Kidney epithelial cell (primary cell): Measurements from ENCODE around the gene GADL1. TPM values are rescaled to one million over a fixed set of nuclear protein-coding genes. Genes with fewer than 3 reads are reported as not detected.

Experiments
- DNase-seq: peaks from one replicate; pipeline ENCODE4 v3.0.0-alpha.2; 2010; ENCODE audit warnings: low read depth
- H3K27me3 ChIP-seq: 2 replicates; pipeline ENCODE4 v1.6.0; 2011; ENCODE audit warnings: low read length; ENCODE audit not compliant: control insufficient read depth, insufficient read depth
- H3K36me3 ChIP-seq: 2 replicates; pipeline ENCODE4 v1.5.1; 2011; ENCODE audit warnings: low read length; ENCODE audit not compliant: control insufficient read depth, insufficient read depth
- H3K4me3 ChIP-seq: 2 replicates; pipeline ENCODE4 v1.5.1; 2011; ENCODE audit warnings: low read depth, mild to moderate bottlenecking, control low read depth, low read length
- CTCF ChIP-seq: IDR thresholded peaks from 2 replicates; pipeline ENCODE4 v1.5.1; 2011; ENCODE audit warnings: mild to moderate bottlenecking, moderate library complexity, low read length, control low read depth, inconsistent platforms; ENCODE audit not compliant: insufficient read depth, poor library complexity, severe bottlenecking
- total RNA-seq: library from RNA; depleted of rRNA; stranded (reverse); fragments of >200 nt; gene quantifications from 2 replicates; pipeline ENCODE4 v1.2.3, GENCODE V29; 2015

Gene GADL1
- total RNA-seq, 1 donor from 2014 or later, result not detected

- no peak for DNase-seq
- no peak for TF ChIP-seq CTCF
Observed at GRCh38 chr3:30743641-30744317, 150.7 kb downstream of the GADL1 start.

GRCh38 chr3:30742796-30743619, 151.5 kb downstream of the GADL1 start:
- no peak for TF ChIP-seq CTCF
- no peaks in the 10 kb centered on the region for H3K36me3 ChIP-seq
- no peaks in the 10 kb centered on the region for H3K27me3 ChIP-seq
- no peak overlapping the region for H3K4me3 ChIP-seq
- no peak for DNase-seq

More at GRCh38 chr3:30743641-30744317, 150.7 kb downstream of the GADL1 start:
- Histone ChIP-seq H3K36me3 (no peaks in the 10 kb centered on the region), H3K4me3 (no peak overlapping the region), H3K27me3 (no peaks in the 10 kb centered on the region)

GRCh38 chr3:30741889-30742288, 152.6 kb downstream of the GADL1 start:
- no peaks in the 10 kb centered on the region for H3K27me3 ChIP-seq
- TF ChIP-seq CTCF, result no peak
- H3K36me3 ChIP-seq, result no peaks in the 10 kb centered on the region
- no peak for DNase-seq
- no peak overlapping the region for H3K4me3 ChIP-seq

- DNase-seq, result no peak
- Histone ChIP-seq H3K36me3 (no peaks in the 10 kb centered on the region), H3K4me3 (no peak overlapping the region), H3K27me3 (no peaks in the 10 kb centered on the region)
- no peak for TF ChIP-seq CTCF
Observed at GRCh38 chr3:30738605-30739004, 155.9 kb downstream of the GADL1 start.

GRCh38 chr3:30737743-30738499, 156.5 kb downstream of the GADL1 start:
- H3K4me3 ChIP-seq, result no peak overlapping the region
- no peak for TF ChIP-seq CTCF
- no peak for DNase-seq
- H3K36me3 ChIP-seq, result no peaks in the 10 kb centered on the region
- no peaks in the 10 kb centered on the region for H3K27me3 ChIP-seq
